Panc1 (cell line): ENCODE data around the gene CYP2S1. TPM values are rescaled to one million over a fixed set of nuclear protein-coding genes. Genes with fewer than 3 reads are reported as not detected.

ENCODE experiments used
- ATAC-seq: fragments of 200-7000 bp; cut with Tn5 transposase; 2 replicates; pipeline ENCODE4 v1.9.1; 2020; ENCODE audit warnings: mild to moderate bottlenecking, moderate library complexity
- BruUV-seq: library from RNA; stranded (reverse); fragments of 400-500 nt; replicated peaks from 2 replicates; lab custom pipeline; 2021; lab: Mats Ljungman, UMichigan
- CTCF ChIA-PET: fragments of 300-600 bp; sonication (Branson Sonifier 250); formaldehyde crosslinking; loops from one replicate; lab custom pipeline; 2022; ENCODE audit warnings: antibody characterized with exemption; lab: Charles Lee
- POLR2A ChIA-PET: fragments of 300-600 bp; sonication (Branson Sonifier 250); formaldehyde crosslinking; loops from one replicate; lab custom pipeline; 2022; ENCODE audit warnings: antibody characterized with exemption; lab: Charles Lee
- DNase-seq: peaks from one replicate; pipeline ENCODE4 v3.0.0-alpha.2; 2010; ENCODE audit warnings: low read depth, low spot score
- H3K27ac ChIP-seq: 2 replicates; pipeline ENCODE4 v1.5.1; 2011; ENCODE audit warnings: mild to moderate bottlenecking, low read length, inconsistent platforms
- H3K27me3 ChIP-seq: fragments of 200-500 bp; sonication (Bioruptor generic); 2 replicates; pipeline ENCODE4 v1.6.0; 2014; ENCODE audit warnings: low read length, inconsistent platforms; ENCODE audit not compliant: control insufficient read depth, insufficient read depth
- H3K36me3 ChIP-seq: fragments of 200-500 bp; sonication (Bioruptor generic); 2 replicates; pipeline ENCODE4 v1.5.1; 2014; ENCODE audit warnings: inconsistent platforms, mild to moderate bottlenecking, low read length, moderate library complexity; ENCODE audit not compliant: control insufficient read depth, insufficient read depth
- H3K4me1 ChIP-seq: 2 replicates; pipeline ENCODE4 v1.5.1; 2011; ENCODE audit warnings: inconsistent platforms, mild to moderate bottlenecking, low read length, moderate library complexity; ENCODE audit not compliant: control insufficient read depth, insufficient read depth
- H3K4me3 ChIP-seq, 2 experiments: 2 replicates each; pipeline ENCODE4 v1.5.1; 2011 to 2012; ENCODE audit warnings: low read depth in 2 of 2, low read length in 2 of 2, mild to moderate bottlenecking in 2 of 2, inconsistent platforms in 1 of 2, moderate library complexity in 1 of 2
- H3K9me3 ChIP-seq: fragments of 200-500 bp; sonication (Bioruptor generic); 2 replicates; pipeline ENCODE4 v1.5.1; 2014; ENCODE audit warnings: low read depth, mild to moderate bottlenecking, inconsistent platforms, low read length, moderate library complexity; ENCODE audit not compliant: control insufficient read depth, insufficient read depth
- POLR2AphosphoS5 ChIP-seq: IDR thresholded peaks from 2 replicates; pipeline ENCODE4 v1.6.1; 2012; ENCODE audit warnings: mild to moderate bottlenecking, low read depth, low read length, moderate library complexity
- REST ChIP-seq, 2 experiments: IDR thresholded peaks; 2 replicates each; pipeline ENCODE4 v1.6.1; 2011 to 2012; ENCODE audit warnings: low read depth in 2 of 2, control low read depth in 1 of 2, low read length in 1 of 2, mild to moderate bottlenecking in 1 of 2, moderate library complexity in 1 of 2; ENCODE audit not compliant: insufficient read depth in 1 of 2
- SIN3A ChIP-seq: IDR thresholded peaks from 2 replicates; pipeline ENCODE4 v1.6.1; 2012; ENCODE audit warnings: low read depth, mild to moderate bottlenecking, low read length, moderate library complexity, borderline replicate concordance; ENCODE audit not compliant: insufficient read depth
- TCF7L2 ChIP-seq: IDR thresholded peaks from 2 replicates; pipeline ENCODE4 v1.6.1; 2011; ENCODE audit warnings: mild to moderate bottlenecking, low read depth, low read length, inconsistent platforms
- in situ Hi-C: cut with HindIII; loops from 2 replicates; pipeline ENCODE4 v1.10.0; 2016; ENCODE audit warnings: low sequenced_read_pairs, low pct_unique_long_range_greater_than_20kb
- intact Hi-C: fragments of 100-400 bp; cut with micrococcal nuclease; formaldehyde crosslinking; loops from one replicate; pipeline ENCODE4 v1.10.0; 2022; ENCODE audit not compliant: unreplicated experiment
- total RNA-seq: library from RNA; stranded (reverse); gene quantifications from one replicate; pipeline ENCODE4 v1.2.1, GENCODE V29; 2021; ENCODE audit not compliant: unreplicated experiment
- TF ChIP-seq, protein P1 (sequence below): fragments of 450-650 bp; IDR thresholded peaks from 2 replicates; pipeline ENCODE4 v1.5.1; 2017; ENCODE audit warnings: mild to moderate bottlenecking

Gene CYP2S1
- total RNA-seq, 1 experiment from 2014 or later, result 8.5 TPM

DNA sequence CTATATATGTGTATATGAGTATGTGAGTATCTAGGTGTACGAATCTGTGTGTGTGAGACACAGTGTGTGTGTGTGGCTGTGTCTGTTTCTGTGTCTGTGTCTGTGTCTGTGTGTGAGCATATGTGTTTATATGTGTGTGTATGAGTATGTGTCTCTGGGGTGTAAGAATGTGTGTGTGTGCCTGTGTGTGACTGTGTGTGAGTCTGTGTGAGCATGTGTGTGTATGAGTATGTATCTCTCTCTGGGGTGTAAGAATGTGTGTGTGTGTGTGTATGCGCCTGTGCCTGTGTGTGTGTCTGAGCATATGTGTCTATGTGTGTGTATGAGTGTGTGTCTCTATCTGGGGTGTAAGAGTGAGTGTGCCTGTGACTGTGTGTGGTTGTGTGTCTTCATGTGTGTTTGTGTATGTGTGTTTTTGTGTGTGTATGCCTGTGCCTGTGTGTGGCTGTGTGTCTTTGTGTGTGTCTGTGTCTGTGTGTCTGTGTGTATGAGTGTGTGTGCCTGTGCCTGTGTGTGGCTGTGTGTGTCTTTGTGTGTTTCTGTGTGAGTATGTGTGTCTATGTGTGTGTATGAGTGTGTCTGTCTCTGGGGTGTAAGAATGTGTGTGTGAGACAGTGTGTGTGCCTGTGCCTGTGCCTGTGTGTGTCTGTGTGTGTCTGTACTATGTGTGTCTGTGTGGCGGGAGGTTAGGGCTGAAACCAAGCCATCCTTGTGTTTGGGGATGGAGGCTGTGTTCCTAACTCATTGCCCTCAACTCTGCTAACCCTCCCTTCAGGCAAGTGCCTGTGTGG, 37.2 kb downstream of the CYP2S1 start:
- Histone ChIP-seq H3K4me1 (peaks cover 13% of the 10 kb centered on the region), H3K9me3 (no peaks in the 10 kb centered on the region), H3K4me3 (no peak overlapping the region), H3K27me3 (no peaks in the 10 kb centered on the region), H3K36me3 (peaks cover 2% of the 10 kb centered on the region), H3K27ac (peak overlapping the region; percentile 2)
- TF ChIP-seq SIN3A (no peak), TCF7L2 (no peak), POLR2AphosphoS5 (no peak), REST (IDR thresholded peaks at IDR 0.05; ENCODE audit: insufficient read depth in 1 of 2, low read depth in 2 of 2, low read length in 1 of 2) (no peak)
- TF ChIP-seq, protein P1, sequence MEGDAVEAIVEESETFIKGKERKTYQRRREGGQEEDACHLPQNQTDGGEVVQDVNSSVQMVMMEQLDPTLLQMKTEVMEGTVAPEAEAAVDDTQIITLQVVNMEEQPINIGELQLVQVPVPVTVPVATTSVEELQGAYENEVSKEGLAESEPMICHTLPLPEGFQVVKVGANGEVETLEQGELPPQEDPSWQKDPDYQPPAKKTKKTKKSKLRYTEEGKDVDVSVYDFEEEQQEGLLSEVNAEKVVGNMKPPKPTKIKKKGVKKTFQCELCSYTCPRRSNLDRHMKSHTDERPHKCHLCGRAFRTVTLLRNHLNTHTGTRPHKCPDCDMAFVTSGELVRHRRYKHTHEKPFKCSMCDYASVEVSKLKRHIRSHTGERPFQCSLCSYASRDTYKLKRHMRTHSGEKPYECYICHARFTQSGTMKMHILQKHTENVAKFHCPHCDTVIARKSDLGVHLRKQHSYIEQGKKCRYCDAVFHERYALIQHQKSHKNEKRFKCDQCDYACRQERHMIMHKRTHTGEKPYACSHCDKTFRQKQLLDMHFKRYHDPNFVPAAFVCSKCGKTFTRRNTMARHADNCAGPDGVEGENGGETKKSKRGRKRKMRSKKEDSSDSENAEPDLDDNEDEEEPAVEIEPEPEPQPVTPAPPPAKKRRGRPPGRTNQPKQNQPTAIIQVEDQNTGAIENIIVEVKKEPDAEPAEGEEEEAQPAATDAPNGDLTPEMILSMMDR, result no peak
- ChIA-PET POLR2A (no interaction called here), CTCF (no interaction called here)
- ATAC-seq (no peak), DNase-seq (no peak)
- BruUV-seq, result no TSS peak
- intact Hi-C loops, result no loop called here
- in situ Hi-C loops, result no loop called here

DNA sequence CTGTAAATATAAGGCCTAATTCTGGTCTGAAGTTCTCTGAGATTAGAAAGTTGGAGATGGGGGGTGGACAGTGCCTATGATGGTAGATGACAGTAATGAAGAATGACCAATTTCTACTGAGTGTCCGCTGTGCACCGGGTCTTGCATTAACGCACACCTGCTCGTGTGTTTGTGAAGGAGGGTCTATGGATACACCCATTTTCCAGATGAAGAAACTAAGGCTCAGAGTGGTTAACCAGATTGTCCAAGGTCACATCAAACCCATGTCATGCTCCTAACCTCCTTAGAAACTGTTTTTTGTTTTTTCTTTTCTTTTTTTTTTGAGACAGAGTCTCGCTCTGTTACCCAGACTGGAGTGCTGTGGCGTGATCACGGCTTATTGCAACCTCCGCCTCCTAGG, 39.7 kb downstream of the CYP2S1 start:
- H3K4me1 ChIP-seq, result peaks cover 3% of the 10 kb centered on the region; the same call in 1 of the 2 replicates
- no peak for ATAC-seq
- in situ Hi-C loops, result no loop called here
- no TSS peak for BruUV-seq
- no peak for DNase-seq
- peaks cover 2% of the 10 kb centered on the region; the same call in 1 of the 2 replicates for H3K36me3 ChIP-seq
- H3K27me3 ChIP-seq, result no peaks in the 10 kb centered on the region
- no peak overlapping the region for H3K27ac ChIP-seq
- POLR2A ChIA-PET, result no interaction called here
- H3K9me3 ChIP-seq, result no peaks in the 10 kb centered on the region
- CTCF ChIA-PET, result no interaction called here
- intact Hi-C loops, result no loop called here
- no peak overlapping the region for H3K4me3 ChIP-seq
- TF ChIP-seq, protein P1, result no peak
- TF ChIP-seq SIN3A (no peak), POLR2AphosphoS5 (no peak), TCF7L2 (no peak)
